HG02840 (cell line): ENCODE results near the gene MEGF11.

Experiments
- ATAC-seq: cut with Tn5 transposase; IDR thresholded peaks from one replicate; pipeline ENCODE4 v1.9.1; 2021; ENCODE audit warnings: mild to moderate bottlenecking, moderate library complexity, moderate number of reproducible peaks; ENCODE audit not compliant: unreplicated experiment, low FRiP score

Gene MEGF11

DNA sequence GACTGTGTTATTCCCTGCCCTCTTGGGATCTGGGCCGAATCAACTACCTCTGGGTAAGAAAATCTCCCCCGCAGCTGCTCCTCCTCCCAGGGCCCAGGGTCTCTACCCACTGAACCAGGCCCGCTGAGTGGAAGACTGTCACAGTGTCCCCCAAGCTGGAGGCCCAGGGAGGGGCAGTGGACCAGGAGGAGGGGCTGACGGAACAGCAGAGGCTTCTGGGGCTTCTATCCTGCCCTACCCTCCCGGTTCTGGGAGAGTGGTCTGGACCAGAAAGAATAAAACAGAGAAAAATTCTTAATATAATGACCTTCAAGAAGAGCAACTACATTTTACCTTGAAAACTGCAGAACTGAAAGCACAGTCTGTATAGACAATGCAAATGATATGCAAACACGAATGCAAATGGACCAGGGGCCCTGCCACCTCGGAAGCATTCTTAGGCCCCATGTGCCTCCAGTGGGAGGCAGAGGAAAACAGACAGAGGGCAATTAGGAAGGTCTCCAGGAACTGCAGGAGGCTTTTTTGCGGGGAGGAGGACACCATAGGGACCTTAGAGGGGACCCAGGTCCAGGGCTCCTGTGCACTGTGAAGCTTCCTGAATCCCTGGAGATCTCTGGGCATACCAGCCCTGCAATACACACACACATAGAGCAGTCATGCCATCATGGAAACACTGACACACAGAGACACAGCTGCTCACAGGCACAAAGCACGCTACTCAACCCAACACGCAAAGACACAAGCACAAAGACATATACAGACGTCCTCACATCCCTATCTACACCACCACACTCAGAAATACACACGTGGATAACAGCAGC, 12.3 kb downstream of the MEGF11 start:
- ATAC-seq: no peak

GRCh38 chr15:66240240-66240794, 13.2 kb downstream of the MEGF11 start:
- ATAC-seq: no peak

GRCh38 chr15:66239514-66239913, 14.0 kb downstream of the MEGF11 start:
- ATAC-seq: no peak

DNA sequence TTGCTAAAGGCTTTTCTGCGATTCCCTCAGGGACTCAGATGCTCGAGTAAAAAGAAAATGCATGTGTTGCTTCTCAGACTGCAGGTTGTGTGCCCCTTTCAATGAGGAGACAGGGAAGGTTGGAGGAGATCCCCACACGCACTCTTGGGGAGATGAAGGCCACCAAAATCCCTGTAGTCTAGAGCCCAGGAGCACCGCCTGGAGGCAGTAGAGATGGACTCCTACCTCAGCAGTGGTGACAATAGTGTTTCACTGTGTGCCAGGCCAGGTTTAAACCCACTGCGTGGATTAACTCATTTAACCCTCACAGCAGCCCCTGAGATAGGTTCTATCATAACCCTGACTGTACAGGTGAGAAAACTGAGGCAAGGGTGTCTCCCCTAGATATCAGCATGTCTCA, 15.2 kb downstream of the MEGF11 start:
- ATAC-seq: no peak

GRCh38 chr15:66237513-66238235, 15.9 kb downstream of the MEGF11 start:
- ATAC-seq: no peak

GRCh38 chr15:66236806-66237375, 16.7 kb downstream of the MEGF11 start:
- ATAC-seq: no peak

DNA sequence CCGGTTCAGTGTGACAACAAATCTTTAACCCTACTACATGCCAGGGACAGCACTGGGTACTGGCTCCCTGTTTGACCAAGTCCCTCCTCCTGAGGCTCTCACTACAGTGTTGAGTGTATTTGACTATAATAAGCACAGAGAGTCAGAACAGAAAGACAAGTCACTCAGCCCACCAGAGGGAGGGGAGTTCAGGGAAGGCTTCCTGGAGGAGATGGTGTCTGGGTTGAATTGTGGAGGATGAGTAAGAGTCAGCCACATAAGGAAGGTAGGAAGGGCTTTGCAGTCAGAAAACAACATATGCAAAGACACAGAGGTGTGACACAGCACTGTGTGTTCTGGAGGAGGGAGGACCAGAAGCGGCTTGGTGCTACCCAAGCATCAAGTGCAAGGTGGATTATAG, 17.7 kb downstream of the MEGF11 start:
- ATAC-seq: no peak

GRCh38 chr15:66234798-66235197, 18.8 kb downstream of the MEGF11 start:
- ATAC-seq: no peak

DNA sequence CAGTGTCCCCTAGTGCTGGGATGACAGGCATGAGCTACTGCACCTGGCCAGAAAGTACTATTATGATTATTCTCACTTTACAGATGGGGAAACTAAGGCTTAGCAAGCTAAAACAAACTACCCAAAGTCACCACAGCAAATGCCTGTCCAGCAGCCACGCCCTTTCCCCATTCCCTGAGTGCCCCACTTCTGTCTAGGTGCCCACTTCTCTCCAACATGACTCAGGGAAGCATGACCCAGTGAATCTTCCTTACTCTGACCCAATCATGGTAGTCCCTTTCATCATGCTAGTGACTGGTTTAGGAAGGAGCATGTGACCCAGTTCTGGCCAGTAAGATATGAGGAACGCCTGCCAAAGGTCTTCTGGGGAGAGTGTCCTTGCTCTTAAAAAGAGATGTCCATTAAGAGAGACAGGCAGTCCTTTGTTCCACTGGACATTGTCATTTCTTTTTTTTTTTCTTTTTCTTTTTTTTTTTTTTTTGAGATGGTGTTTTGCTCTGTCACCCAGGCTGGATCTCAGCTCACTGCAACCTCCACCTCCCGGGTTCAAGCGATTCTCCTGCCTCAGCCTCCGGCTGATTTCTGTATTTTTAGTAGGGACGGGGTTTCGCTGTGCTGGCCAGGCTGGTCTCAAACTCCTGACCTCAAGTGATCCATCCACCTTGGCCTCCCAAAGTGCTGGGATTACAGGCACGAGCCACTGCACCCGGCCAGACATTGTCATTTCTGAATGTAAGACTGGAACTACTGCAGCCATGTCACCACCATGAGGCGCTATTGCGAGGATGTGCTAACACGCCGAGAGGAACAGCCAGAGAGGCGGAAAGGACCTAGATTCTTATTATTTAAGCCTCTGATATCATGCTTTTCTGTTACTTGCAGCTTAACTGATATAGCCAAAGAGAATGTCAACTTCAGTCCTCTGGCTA, 19.8 kb downstream of the MEGF11 start:
- ATAC-seq: no peak

- ATAC-seq: no peak
Observed at GRCh38 chr15:66232267-66232625, 21.3 kb downstream of the MEGF11 start.

- ATAC-seq: no peak
Observed at GRCh38 chr15:66231394-66232266, 21.9 kb downstream of the MEGF11 start.

GRCh38 chr15:66229790-66230465, 23.6 kb downstream of the MEGF11 start:
- no peak for ATAC-seq

- no peak for ATAC-seq
Observed at GRCh38 chr15:66228807-66229735, 24.5 kb downstream of the MEGF11 start.

DNA sequence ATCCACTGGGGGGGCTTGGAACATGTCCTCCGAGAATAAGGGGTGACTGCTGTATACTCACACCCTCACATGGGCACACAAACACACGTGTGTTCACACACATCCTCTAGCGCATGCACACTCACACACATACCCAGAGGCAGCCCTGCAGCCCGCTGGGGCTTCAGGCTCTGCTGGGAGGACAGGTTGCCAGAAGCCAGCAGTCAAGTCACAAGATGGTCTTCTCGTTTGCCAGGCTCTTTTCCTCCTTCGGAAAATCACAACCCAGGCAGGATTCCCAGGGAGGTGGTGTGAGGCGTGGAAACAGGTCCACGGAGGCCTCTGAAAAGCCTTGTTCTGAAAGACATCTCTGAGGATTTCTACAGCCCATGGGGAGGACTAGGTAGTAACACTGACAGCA, 26.8 kb downstream of the MEGF11 start:
- ATAC-seq: no peak

- ATAC-seq: no peak
Observed at GRCh38 chr15:66225656-66226274, 27.8 kb downstream of the MEGF11 start.

DNA sequence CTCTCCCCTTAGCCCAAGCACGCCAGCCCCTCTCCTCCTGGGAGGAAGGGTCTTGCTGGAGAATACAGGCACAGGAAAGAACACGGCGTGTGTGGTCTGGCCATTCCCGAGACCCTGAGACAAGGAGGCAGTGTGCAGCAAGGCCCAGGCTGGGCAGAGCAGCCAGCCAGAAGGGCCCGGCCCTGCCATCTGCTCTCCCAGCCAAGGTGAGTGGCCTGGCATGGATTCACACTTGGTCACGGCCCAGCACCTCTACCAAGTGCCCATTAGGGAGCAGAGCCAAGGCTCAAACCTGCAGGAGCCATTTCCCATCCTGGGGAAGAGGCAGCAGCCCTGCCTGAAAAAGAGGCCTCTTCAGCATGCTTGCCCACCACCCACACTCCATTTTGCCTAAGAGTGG, 28.6 kb downstream of the MEGF11 start:
- no peak for ATAC-seq
